HG03097 (cell line): Measurements from ENCODE around the gene VAT1L.
"Not testable (repeated sequence)": the region's sequence is repeated elsewhere in the genome, so short reads cannot be mapped to it uniquely, and the experiment has no call there.

Source experiments
- ATAC-seq: cut with Tn5 transposase; IDR thresholded peaks from one replicate; pipeline ENCODE4 v1.9.1; 2021; ENCODE audit not compliant: unreplicated experiment, low FRiP score

Gene VAT1L

DNA sequence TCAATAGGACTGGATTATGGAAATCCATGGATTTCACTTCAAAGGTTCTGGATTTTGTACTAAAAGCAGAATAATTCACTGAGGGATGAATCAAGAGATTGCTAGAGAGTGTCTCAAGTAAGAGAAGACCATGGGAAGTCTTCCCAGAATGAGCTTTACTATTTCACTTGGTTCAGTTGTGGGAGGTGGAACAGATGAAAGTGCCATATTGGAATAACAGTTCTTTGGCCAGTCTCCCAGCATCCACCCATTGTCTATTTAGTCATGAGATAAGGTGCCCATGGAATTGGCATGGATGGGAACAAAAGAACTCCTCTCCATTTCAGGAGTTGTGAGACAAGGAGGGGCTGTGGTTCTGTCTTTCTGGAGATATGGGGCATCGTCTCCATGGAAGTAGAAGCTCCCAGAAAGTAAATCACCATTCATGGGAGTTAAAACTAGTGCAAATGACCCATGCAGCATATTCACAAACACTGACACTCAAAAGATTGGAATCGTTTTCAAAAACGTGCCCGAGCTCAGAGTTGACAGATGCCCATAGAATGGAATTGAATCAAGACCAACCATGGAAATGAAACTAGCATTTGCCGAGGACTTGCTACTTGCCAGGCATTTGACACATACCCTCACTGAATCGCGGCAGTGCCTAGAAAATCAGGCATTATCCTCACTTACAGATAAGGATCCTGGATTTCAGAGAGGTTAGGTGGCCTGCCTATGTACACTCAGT, 197.8 kb downstream of the VAT1L start:
- no peak for ATAC-seq

DNA sequence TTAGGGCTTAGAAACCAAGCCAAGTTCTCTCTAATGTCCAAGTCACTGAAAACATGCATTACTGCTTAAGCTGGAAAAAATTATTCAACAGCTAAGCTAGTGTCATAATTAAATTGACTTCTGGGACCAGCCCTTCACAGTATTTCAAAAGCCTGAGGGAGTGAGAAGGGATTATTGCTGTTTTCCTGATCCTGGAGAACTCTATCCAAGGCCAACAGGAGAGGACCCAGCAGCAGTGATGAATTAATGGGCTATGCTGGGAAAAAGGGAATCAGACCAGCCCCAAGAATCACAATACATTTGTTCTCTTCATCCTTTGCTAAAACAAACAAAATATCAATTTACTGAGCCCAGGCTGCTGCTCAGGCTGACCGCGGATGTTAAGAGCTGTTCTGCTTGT, 199.4 kb downstream of the VAT1L start:
- ATAC-seq, result no peak

DNA sequence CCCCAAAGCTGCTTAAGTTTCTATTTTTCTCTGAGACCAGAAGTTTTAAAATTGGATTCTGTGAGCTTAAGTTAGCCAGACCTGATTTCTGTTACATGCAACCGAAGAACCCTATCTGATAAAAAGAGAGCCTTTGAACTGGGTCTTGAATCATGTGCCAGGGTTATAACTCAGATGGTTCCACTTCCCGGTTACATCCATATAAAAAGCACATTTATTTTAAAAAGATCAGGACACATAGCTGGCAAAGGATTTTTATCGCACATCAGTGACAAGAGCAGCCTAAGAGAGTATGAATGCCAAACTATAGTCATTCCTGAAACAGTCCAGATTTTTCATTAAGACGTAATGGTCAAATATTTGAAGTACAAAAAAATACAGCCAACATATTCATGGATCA, 201.5 kb downstream of the VAT1L start:
- ATAC-seq, result no peak

DNA sequence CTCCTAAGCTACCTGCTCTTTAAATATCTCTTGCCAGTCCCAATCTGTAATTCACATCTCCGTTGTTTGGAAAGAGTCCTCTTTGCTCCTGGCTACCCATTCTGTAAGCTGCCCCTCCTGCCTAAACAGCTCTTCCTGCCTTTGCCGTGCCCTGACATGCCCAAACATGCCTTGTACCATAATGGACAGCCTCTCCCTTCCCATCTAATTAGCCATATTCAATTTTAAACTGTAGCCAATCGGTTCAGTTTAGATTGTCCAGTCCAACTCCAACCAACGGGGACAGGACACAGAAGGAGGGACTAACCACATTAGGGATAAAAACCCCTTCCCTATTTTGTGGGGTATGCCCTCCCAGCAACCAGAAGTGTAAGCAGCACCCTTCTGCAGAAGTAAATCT, 203.3 kb downstream of the VAT1L start:
- no peak for ATAC-seq

DNA sequence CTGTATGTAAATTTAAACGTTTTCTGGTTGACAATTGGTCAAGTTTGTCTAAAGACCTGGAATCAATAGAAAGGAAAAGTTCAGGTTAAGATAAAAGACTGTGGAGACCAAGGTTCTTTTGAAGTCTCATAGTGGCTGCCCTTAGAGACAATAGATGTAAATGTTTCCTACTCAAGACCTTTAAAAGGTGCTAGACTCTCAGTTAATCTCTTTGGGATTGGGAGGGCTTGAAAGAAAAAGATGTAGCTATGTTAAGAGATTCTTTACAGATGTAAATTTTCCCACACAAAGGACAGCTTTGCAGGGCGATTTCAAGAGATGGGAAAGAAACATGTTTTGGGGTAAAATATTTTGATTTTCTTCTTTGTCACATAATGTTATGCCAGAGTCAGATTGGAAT, 204.0 kb downstream of the VAT1L start:
- not testable (repeated sequence) for ATAC-seq

DNA sequence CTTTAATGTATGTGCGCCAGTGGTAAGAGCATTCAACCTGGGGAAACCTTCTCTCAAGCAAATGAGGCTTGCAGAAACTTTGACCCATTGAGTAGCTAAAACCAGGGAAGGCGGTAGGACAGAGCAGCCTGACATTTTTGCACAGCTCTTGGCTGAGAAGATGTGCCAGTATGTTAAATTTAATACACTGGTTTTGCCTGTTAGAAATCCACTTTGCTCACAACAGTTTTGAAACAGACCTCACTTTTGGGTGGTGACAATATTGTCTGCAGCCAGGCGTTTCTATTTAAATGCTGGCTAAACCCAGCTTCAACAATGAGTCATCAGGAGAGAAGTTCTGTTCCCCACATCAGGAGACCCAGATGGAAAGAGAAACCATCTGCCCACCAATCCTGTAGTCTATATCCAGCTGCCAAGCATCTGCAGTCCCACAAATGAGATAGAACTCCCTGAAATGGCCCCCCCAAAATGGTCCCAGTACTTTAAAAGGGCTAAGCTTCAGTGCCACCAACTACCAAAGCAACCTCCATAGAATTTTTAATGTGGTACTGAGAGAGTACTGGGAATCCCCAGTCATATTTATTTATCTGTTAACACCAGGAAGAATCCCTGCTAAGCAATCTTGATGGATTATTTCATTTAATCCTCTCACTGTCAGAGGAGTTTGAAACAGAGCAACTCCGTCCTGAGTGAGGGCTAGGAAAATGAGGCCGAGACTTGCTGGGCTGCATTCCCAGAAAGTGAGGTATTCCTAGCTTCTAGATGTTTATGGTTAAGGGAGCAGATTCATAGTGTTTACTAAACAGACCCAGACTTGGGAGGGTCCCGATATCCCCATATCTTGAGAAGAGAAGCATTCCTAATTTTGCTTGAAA, 205.0 kb downstream of the VAT1L start:
- ATAC-seq, result no peak

DNA sequence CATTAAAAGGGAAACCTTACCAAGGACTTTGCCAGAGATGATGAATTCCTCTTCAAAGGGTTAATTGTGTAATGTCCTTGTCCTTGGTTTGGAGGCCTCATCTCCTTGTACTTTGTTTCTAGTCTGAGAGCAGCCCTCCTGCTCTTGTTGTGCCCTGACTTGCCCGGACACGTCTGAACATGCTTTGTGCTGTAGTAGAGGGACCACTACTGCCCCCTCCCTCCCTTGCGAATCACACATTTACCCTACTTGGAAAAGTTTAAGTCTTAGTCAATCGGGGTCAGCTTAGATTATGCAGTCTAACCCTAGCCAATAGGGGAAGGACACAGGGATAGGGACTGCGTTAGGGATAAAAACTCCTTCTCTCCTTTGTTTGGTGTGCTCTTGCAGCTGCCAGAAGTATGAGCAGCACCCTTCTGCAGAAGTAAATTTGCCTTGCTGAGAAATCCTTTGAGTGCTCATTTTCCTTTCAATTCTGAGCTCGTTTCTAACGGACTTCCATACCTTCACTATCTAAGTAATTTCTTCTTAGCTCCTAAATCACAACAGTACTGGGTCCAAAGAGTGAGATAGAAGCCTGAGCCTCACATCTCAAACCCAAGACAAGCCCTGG, 207.6 kb downstream of the VAT1L start:
- no peak for ATAC-seq

DNA sequence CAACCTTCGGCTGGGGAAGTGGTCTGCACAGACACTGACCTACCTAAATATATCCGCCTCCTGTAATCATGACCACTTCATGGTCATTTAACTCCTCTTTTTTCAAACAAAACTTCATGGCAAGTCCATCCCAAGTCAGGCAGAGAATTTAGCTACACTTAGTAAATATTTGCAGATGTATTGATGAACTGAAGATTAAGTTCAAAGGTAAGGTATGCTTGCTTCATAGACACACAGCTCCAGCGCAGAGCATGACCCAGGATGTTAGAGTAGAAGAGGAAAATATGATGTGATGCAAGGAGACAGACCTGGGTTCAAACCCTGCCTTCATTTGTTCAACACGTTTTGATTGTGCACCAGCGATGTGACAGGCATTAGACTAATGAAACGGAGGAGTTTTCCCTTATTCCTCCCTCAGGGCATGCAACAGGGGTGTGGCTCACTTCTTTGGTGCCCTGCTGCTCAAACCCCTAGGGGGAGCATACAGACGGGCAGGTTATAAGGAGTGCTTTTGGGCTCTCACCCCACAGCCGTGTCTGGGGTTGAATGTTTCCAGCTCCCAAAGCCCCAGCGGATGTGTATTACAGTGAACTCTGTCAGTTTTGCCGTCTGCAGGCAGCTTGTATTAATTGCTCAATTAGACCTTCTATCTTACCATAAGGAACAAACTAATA, 210.1 kb downstream of the VAT1L start:
- ATAC-seq, result no peak

DNA sequence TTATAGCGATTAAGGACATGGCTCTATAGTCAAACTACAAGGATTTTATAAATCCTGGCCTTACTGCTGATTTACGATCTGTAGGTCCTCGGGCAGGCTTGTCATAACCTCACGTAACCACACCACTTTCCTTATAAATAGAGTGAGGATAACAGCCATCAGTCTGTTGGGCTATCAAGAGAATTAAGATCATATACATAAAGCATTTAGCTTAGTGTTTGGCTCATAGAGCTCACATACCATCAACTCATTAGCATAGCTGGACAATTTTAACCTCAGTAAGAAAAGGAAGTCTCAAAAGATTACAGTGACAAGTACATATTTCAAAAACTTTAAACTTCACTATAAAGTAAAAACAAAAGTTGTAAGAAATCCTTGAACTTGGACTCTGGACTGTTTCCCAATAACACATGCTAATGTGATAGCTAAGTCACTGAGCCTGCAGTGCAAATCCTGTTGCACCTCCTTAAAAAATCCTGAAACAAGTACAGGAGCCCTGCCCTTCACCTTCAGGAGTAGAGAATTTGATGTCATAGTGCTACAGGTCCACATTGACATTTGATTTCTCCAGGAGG, 213.2 kb downstream of the VAT1L start:
- no peak for ATAC-seq

DNA sequence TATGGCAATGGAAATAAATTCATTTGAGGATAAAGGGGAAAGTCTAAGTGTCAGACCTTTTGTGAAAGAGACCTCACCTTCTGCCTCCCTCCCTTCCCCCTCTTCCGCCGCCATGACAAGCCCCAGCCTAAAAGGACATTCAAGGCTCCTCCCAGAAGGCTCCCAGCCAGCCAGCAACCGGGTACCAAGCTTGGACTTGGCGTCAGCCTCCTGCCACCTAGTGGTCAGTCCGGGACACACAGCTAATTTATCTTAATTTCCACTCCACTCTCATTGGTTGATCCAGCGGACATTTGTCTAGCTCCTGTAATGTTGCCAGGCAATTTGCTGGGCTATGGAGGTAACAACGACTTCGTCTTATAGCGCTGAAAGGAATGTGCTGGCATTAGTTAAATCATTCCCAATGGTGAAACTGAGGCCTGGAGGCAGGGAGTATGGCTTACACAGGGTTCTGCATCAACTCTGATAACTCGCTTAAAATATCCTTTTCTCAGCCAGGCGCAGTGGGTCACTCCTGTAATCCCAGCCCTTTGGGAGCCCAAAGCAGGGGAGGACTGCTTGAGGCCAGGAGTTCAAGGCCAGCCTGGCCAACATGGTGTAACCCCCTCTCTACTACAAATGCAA, 214.7 kb downstream of the VAT1L start:
- peak; percentile 100 for ATAC-seq

DNA sequence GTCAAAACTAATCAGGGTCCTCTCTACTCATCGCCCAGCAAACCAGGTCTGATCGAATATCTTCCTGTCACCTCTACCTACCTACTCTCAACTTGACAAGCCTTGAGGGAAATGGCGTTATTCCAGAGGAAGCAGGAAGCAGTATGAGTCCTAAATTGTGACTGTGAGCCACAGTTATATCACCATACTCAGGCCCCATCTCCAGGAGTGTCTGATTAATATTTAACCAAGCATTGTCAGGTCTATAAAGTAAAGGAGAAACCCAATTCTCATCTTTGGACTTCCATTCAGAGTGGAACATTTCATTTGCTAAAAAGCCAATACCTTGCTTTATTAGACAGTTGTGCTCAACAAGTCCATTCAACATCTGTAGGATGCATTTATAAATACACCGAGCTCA, 216.2 kb downstream of the VAT1L start:
- ATAC-seq, result no peak

DNA sequence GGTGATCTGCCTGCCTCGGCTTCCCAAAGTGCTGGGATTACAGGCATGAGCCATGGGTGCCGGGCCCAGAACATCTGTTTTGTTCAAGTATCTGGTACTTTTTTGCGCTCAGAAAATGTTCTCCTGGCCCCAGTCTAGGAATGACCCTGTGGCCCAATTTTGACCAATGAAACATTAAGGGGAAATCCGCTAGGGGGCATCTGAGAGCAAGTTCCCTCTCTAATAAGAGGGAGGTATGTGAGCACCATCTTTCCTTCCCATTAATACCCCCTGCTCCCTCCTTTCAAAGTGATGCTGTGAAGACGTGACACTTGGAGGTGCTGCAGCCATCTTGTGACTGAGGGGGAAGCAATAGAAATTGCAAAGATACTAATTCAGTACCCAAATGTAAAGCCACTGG, 217.5 kb downstream of the VAT1L start:
- no peak for ATAC-seq

DNA sequence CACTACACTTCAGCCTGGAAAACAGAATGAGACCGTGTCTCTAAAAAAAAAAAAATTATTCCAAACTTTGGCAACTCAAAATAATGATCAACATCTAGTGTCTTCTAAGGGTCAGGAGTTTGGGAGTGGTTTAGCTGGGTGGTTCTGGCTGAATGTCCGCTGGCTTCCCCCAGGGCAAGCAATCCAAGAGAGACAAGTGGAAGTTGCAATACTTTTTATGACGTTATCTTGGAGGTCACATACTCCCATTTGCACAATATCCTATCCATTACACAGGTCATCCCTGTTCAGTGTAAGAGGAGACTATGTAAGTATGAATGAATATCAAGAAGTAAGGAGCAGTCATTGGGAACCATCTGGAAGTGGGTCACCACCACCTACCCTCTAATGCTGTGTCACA, 218.8 kb downstream of the VAT1L start:
- no peak for ATAC-seq

DNA sequence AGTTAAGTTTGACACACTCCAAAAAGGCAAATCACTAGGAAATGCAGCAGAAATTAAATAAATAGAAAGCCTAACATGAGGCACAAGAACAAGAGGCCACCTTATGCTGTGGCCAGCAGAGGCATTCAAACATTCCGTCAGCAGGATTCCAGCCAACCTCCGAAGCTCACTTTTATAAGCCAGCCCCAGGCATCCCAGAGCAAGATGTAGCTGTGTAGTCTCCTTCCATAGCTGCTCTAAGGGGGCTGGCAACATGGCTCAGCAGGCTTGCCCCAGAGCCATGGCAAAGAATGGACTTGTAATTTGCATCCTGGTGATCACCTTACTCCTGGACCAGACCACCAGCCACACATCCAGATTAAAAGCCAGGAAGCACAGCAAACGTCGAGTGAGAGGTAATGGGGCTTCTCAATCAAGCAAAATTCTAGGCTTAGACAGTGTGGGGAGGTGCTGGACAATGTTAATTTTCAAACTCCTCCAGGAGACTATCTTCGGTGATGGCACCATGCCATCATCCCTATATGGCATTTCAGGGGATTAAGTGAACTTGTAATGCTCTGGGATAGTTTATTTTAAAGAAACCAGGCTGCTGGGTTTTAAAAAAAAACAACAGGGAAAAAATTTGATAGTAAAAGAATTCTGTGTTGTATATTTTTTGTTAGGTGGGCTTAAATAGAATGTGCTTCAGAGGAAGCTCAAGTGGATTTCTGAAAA, 234.1 kb downstream of the VAT1L start, which contains the start of gene CLEC3A:
TSS of gene CLEC3A (plus strand) at position 202 of the 714 bp plus-strand sequence. CDS start at position 281, 79 bp downstream.
- ATAC-seq, result no peak

DNA sequence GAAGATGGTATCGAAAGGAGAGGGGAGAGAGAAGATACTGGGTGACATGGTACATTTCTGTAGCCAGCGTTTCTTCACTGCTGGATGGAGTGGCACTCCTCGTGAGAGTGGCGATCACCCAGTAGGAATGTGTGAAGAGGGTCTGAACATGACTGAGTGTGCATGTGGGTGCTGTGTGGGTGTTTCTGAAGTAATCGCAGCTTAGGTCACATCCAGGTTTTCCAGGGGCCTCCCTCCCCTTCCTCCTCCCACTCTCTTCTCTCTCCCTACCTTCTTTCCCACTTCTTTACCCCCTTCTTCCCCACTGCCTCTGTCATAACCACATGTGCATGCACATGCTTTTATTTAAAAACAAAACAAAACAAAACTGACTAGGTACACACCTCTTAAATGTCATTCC, 235.8 kb downstream of the VAT1L start:
- ATAC-seq, result no peak

DNA sequence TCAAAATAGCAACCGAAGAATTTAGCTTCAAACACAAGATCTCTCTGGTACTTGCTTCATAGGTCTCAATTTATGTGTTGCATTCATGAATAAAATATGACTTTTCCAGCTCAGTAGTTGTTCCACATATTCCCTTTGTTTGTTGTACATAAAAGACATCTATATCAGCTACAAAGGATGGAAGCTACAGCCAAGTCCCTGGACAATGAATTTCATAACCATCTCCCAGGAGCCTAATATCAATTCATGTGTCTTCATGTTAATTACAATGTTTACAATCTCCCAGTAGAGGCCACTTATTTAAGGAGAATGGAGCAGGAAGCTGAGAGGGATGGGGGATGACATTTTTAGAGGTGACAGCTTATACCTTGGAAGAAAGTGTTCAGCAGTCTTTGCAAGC, 237.3 kb downstream of the VAT1L start:
- no peak for ATAC-seq

DNA sequence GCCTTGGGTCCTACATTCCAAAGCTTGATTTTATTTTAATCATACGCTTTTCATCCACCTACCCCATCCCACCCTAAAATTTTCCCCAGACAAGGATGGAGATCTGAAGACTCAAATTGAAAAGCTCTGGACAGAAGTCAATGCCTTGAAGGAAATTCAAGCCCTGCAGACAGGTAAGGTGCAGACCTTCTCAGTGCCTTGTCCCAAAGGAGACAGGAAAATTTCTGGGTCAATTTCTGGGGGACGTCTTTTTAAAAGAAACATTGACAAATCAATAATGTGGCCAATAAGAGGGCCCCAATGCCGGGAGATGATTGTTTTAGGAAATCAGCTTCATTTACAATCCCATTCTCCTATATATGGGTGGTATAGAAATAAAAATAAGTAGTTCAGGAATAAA, 239.7 kb downstream of the VAT1L start:
- no peak for ATAC-seq
